GM12872 (cell line): ENCODE data around the gene CAPN10.

Experiments
- CTCF ChIP-seq: IDR thresholded peaks from 3 replicates; pipeline ENCODE4 v1.5.1; 2011; ENCODE audit warnings: low read depth, mild to moderate bottlenecking, low read length, moderate library complexity; ENCODE audit not compliant: insufficient read depth

CAPN10 gene

GRCh38 chr2:240645346-240645745, 58.8 kb downstream of the CAPN10 start:
- no peak for TF ChIP-seq CTCF

- no peak for TF ChIP-seq CTCF
Observed at GRCh38 chr2:240645801-240646175, 59.3 kb downstream of the CAPN10 start.

GRCh38 chr2:240646176-240646899, 59.8 kb downstream of the CAPN10 start:
- TF ChIP-seq CTCF: no peak

- no peak for TF ChIP-seq CTCF
Observed at GRCh38 chr2:240646900-240647502, 60.5 kb downstream of the CAPN10 start.

GRCh38 chr2:240647503-240648154, 61.1 kb downstream of the CAPN10 start:
- no peak for TF ChIP-seq CTCF

GRCh38 chr2:240648155-240648649, 61.7 kb downstream of the CAPN10 start:
- TF ChIP-seq CTCF: no peak
